ENCODE results near the gene ARHGEF28.

Gene ARHGEF28

GRCh38 chr5:73903169-73903568, 277.2 kb downstream of the ARHGEF28 start:
- no peak for TF ChIP-seq CTCF (IDR thresholded peaks at IDR 0.05; ENCODE audit: control insufficient read depth, insufficient read depth, low read depth, low read length, missing control alignments)

GRCh38 chr5:73906277-73906676, 280.3 kb downstream of the ARHGEF28 start:
- no peak overlapping the region for H3K4me3 ChIP-seq (ENCODE audit: control insufficient read depth, low read depth, low read length)
- TF ChIP-seq CTCF (IDR thresholded peaks at IDR 0.05; ENCODE audit: control insufficient read depth, insufficient read depth, low read depth, low read length, missing control alignments) = no peak
- DNase-seq (ENCODE audit: low read depth) = no peak

More at GRCh38 chr5:73903169-73903568, 277.2 kb downstream of the ARHGEF28 start:
- H3K4me3 ChIP-seq (ENCODE audit: control insufficient read depth, low read depth, low read length) = no peak overlapping the region
- no peak for DNase-seq (ENCODE audit: low read depth)

GRCh38 chr5:73907164-73907563, 281.2 kb downstream of the ARHGEF28 start:
- DNase-seq (ENCODE audit: low read depth) = no peak
- TF ChIP-seq CTCF (IDR thresholded peaks at IDR 0.05; ENCODE audit: control insufficient read depth, insufficient read depth, low read depth, low read length, missing control alignments) = no peak
- H3K4me3 ChIP-seq (ENCODE audit: control insufficient read depth, low read depth, low read length) = no peak overlapping the region

- no peak for DNase-seq (ENCODE audit: low read depth)
- TF ChIP-seq CTCF (IDR thresholded peaks at IDR 0.05; ENCODE audit: control insufficient read depth, insufficient read depth, low read depth, low read length, missing control alignments) = no peak
- H3K4me3 ChIP-seq (ENCODE audit: control insufficient read depth, low read depth, low read length) = no peak overlapping the region
Measured at GRCh38 chr5:73908395-73908794, 282.4 kb downstream of the ARHGEF28 start.

- H3K4me3 ChIP-seq (ENCODE audit: control insufficient read depth, low read depth, low read length) = no peak overlapping the region
- DNase-seq (ENCODE audit: low read depth) = no peak
- no peak for TF ChIP-seq CTCF (IDR thresholded peaks at IDR 0.05; ENCODE audit: control insufficient read depth, insufficient read depth, low read depth, low read length, missing control alignments)
Measured at GRCh38 chr5:73908846-73909245, 282.9 kb downstream of the ARHGEF28 start.

- no peak overlapping the region for H3K4me3 ChIP-seq (ENCODE audit: control insufficient read depth, low read depth, low read length)
- no peak for TF ChIP-seq CTCF (IDR thresholded peaks at IDR 0.05; ENCODE audit: control insufficient read depth, insufficient read depth, low read depth, low read length, missing control alignments)
- DNase-seq (ENCODE audit: low read depth) = no peak
Measured at GRCh38 chr5:73909474-73909873, 283.5 kb downstream of the ARHGEF28 start.
